ENCODE data around the gene CRYZ.

The CRYZ gene

GRCh38 chr1:74732960-74733603, at the start of gene CRYZ, which contains the start of gene TYW3:
Gene CRYZ, minus strand, starts transcription at chr1:74733050. Its CDS starts 8,229 bp downstream, at chr1:74724821.
Gene TYW3, plus strand, starts transcription at chr1:74733152. Its CDS starts 93 bp downstream, at chr1:74733245.
- H3K4me3 ChIP-seq (ENCODE audit: low read length), result peak within 1 kb of the TSS; percentile 89
- DNase-seq (ENCODE audit: low read depth), result peak; percentile 96
- peak; percentile 5 for TF ChIP-seq CTCF (IDR thresholded peaks at IDR 0.05; ENCODE audit: insufficient read depth, low read depth, low read length, missing control alignments)

GRCh38 chr1:74780594-74780993, 47.7 kb upstream of the CRYZ start:
- TF ChIP-seq CTCF (IDR thresholded peaks at IDR 0.05; ENCODE audit: insufficient read depth, low read depth, low read length, missing control alignments), result no peak
- no peak overlapping the region for H3K4me3 ChIP-seq (ENCODE audit: low read length)
- no peak for DNase-seq (ENCODE audit: low read depth)

- no peak overlapping the region for H3K4me3 ChIP-seq (ENCODE audit: low read length)
- no peak for DNase-seq (ENCODE audit: low read depth)
- TF ChIP-seq CTCF (IDR thresholded peaks at IDR 0.05; ENCODE audit: insufficient read depth, low read depth, low read length, missing control alignments), result no peak
Measured at GRCh38 chr1:74779750-74780149, 46.9 kb upstream of the CRYZ start.

GRCh38 chr1:74777525-74777924, 44.7 kb upstream of the CRYZ start:
- DNase-seq (ENCODE audit: low read depth), result no peak
- no peak for TF ChIP-seq CTCF (IDR thresholded peaks at IDR 0.05; ENCODE audit: insufficient read depth, low read depth, low read length, missing control alignments)
- no peak overlapping the region for H3K4me3 ChIP-seq (ENCODE audit: low read length)

GRCh38 chr1:74775735-74776134, 42.9 kb upstream of the CRYZ start:
- H3K4me3 ChIP-seq (ENCODE audit: low read length), result no peak overlapping the region
- DNase-seq (ENCODE audit: low read depth), result no peak
- no peak for TF ChIP-seq CTCF (IDR thresholded peaks at IDR 0.05; ENCODE audit: insufficient read depth, low read depth, low read length, missing control alignments)

GRCh38 chr1:74773582-74773981, 40.7 kb upstream of the CRYZ start:
- H3K4me3 ChIP-seq (ENCODE audit: low read length), result no peak overlapping the region
- DNase-seq (ENCODE audit: low read depth), result no peak
- no peak for TF ChIP-seq CTCF (IDR thresholded peaks at IDR 0.05; ENCODE audit: insufficient read depth, low read depth, low read length, missing control alignments)

- no peak for DNase-seq (ENCODE audit: low read depth)
- no peak for TF ChIP-seq CTCF (IDR thresholded peaks at IDR 0.05; ENCODE audit: insufficient read depth, low read depth, low read length, missing control alignments)
- no peak overlapping the region for H3K4me3 ChIP-seq (ENCODE audit: low read length)
Measured at GRCh38 chr1:74772945-74773344, 40.1 kb upstream of the CRYZ start.
